GM12873 (cell line): Measurements from ENCODE around the gene OR12D1.

Experiments
- TF ChIP-seq, protein P1 (sequence below): IDR thresholded peaks from 2 replicates; pipeline ENCODE4 v1.5.1; 2012; ENCODE audit warnings: low read depth, mild to moderate bottlenecking, moderate library complexity, low read length, control low read depth; ENCODE audit not compliant: insufficient read depth; ENCODE audit errors: missing control alignments

Gene OR12D1

DNA sequence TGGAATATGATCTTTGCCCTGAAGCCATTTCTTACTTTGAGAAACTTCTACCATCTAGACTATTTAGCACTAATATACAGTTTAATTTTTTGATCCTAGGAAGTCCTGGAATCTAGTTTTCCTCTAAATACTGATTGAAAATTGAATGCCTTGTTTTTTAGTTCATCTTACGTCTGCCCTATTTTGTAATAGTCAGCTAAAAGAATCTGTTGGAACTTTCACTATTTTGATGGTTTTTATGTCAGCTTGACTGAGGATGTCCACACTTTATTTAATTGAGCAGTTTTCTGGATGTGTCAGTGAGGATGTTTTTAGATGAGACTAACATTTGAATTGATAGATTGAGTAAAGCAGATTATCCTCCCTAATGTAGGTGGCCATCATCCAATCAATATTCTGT lies 10.9 kb upstream of the OR12D1 start:
- TF ChIP-seq, protein P1, sequence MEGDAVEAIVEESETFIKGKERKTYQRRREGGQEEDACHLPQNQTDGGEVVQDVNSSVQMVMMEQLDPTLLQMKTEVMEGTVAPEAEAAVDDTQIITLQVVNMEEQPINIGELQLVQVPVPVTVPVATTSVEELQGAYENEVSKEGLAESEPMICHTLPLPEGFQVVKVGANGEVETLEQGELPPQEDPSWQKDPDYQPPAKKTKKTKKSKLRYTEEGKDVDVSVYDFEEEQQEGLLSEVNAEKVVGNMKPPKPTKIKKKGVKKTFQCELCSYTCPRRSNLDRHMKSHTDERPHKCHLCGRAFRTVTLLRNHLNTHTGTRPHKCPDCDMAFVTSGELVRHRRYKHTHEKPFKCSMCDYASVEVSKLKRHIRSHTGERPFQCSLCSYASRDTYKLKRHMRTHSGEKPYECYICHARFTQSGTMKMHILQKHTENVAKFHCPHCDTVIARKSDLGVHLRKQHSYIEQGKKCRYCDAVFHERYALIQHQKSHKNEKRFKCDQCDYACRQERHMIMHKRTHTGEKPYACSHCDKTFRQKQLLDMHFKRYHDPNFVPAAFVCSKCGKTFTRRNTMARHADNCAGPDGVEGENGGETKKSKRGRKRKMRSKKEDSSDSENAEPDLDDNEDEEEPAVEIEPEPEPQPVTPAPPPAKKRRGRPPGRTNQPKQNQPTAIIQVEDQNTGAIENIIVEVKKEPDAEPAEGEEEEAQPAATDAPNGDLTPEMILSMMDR, result no peak

DNA sequence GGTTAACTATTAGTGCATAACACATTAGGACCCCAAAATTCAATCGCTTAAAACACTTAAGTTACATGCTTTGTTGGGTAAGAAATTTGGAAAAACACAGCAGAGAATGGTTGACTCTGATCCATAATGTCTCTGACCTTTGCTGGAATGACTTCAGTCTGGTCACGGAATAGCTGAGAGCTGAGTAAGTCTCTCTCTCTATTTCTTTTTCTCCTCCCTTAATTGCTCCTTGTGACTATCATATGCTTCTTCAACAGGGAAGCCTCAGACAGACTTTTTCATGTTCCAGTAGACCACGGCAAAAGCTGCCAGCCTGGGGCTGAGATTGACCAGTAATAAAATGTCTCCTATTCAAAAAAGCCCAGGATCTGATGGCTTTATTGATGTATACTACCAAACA lies 4.8 kb downstream of the OR12D1 start:
- TF ChIP-seq, protein P1, result no peak

GRCh38 chr6:29424168-29424567 lies 9.4 kb downstream of the OR12D1 start:
- TF ChIP-seq, protein P1, result no peak

GRCh38 chr6:29424575-29424974 lies 9.8 kb downstream of the OR12D1 start:
- TF ChIP-seq, protein P1, result no peak

DNA sequence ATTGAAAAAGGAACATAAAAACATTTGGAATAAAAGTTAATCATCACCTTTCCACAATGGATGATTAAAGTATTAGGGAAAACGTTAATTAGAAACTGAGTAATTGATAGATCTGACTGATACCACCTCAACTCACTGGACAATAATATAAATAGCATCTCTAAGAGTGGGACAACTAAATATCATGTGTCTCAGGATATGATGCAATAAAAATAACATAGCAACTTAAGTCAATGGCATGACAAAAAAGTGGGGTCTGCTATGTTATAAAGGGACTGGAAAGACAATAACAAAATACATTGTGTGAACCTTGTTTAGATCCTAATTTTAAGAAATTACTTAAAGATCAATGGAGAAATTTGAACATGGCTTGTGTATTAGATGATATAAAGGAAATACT lies 10.3 kb downstream of the OR12D1 start:
- TF ChIP-seq, protein P1, result no peak

- TF ChIP-seq, protein P1, result no peak
Measured at GRCh38 chr6:29426654-29427053, 11.9 kb downstream of the OR12D1 start.

DNA sequence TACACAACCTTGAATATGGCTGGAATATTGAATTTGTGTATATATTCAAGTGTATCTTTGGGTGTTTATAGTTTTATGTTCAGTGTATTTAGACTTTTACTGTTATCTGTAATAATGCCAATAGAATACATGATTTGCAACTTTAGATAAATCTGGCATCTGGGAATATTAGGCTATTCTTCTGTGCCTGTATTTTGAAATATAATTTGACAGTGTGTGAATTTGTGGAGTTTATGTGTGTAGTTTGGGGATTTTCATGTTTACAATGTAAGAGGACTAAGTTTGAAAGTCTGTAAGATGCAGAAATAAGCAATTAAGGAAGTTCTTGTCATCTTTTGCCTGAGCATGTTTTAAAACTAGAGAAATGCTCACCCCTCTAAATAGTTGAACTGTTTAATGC lies 24.3 kb downstream of the OR12D1 start, which contains the start of gene OR10C1:
Gene OR10C1 (plus strand): TSS at position 301 of the 400 bp plus-strand sequence. CDS start 710 bp downstream, outside the sequence.
- TF ChIP-seq, protein P1, result no peak
